ENCODE results near the gene PIM2.
"Not testable (repeated sequence)": the region's sequence is repeated elsewhere in the genome, so short reads cannot be mapped to it uniquely, and the experiment has no call there.

DNA sequence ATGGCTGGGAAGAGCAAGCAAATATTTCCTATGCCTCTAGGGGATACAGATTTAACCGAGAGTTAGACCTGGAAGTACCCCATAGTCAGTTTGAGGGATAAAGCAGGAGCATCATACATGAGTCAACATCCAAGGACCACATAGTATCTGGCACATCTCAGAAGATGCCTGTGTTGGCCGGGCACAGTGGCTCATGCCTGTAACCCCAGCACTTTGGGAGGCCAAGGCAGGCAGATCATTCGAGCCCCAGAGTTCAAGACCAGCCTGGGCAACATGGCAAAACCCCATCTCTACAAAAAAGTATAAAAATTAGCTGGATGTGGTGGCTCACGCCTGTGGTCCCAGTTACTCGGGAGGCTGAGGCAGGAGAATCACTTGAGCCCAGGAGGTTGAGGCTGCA lies 32.2 kb downstream of the PIM2 start:
- TF ChIP-seq, protein P1, sequence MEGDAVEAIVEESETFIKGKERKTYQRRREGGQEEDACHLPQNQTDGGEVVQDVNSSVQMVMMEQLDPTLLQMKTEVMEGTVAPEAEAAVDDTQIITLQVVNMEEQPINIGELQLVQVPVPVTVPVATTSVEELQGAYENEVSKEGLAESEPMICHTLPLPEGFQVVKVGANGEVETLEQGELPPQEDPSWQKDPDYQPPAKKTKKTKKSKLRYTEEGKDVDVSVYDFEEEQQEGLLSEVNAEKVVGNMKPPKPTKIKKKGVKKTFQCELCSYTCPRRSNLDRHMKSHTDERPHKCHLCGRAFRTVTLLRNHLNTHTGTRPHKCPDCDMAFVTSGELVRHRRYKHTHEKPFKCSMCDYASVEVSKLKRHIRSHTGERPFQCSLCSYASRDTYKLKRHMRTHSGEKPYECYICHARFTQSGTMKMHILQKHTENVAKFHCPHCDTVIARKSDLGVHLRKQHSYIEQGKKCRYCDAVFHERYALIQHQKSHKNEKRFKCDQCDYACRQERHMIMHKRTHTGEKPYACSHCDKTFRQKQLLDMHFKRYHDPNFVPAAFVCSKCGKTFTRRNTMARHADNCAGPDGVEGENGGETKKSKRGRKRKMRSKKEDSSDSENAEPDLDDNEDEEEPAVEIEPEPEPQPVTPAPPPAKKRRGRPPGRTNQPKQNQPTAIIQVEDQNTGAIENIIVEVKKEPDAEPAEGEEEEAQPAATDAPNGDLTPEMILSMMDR (IDR thresholded peaks at IDR 0.05), result not testable (repeated sequence)
- not testable (repeated sequence) for TF ChIP-seq POLR2AphosphoS5, POLR2A (IDR thresholded peaks at IDR 0.05)

Measured in gastroesophageal sphincter (tissue), 3 donors.